H1 (cell line): ENCODE measurements around the gene TMIGD1. TPM values are rescaled to one million over a fixed set of nuclear protein-coding genes. Genes with fewer than 3 reads are reported as not detected.

ENCODE experiments used
- CTCF ChIA-PET: fragments of 300-600 bp; sonication (Branson Sonifier 250); formaldehyde crosslinking; loops from one replicate; lab custom pipeline; 2021; ENCODE audit not compliant: partially characterized antibody; lab: Charles Lee
- POLR2A ChIA-PET: fragments of 300-600 bp; sonication (Branson Sonifier 250); formaldehyde crosslinking; loops from one replicate; lab custom pipeline; 2021; ENCODE audit warnings: inconsistent platforms; ENCODE audit not compliant: partially characterized antibody; lab: Charles Lee
- DNase-seq, 2 experiments: peaks; one replicate each; pipeline versions ENCODE4 v3.0.0 to v3.0.0-alpha.2; 2010 to 2022; ENCODE audit warnings: low spot score in 2 of 2, low read depth in 1 of 2, mixed read lengths in 1 of 2
- FAIRE-seq: peaks from 2 replicates; lab custom pipeline; 2011; peaks lifted over from hg19 to GRCh38; lab: Jason Lieb, UNC
- H2AFZ ChIP-seq: 2 replicates; pipeline ENCODE4 v1.8.1; 2012; ENCODE audit warnings: low read length, inconsistent platforms
- H2AK5ac ChIP-seq: 2 replicates; pipeline ENCODE4 v1.6.1; 2013; ENCODE audit warnings: low read depth, low read length
- H2BK120ac ChIP-seq: replicated peaks from 2 replicates; pipeline ENCODE3; 2013; ENCODE audit warnings: low read depth, low read length, inconsistent platforms
- H2BK12ac ChIP-seq: 2 replicates; pipeline ENCODE4 v1.6.1; 2013; ENCODE audit warnings: low read depth, low read length
- H2BK15ac ChIP-seq: 2 replicates; pipeline ENCODE4 v1.6.1; 2013; ENCODE audit warnings: low read length
- H2BK20ac ChIP-seq: 2 replicates; pipeline ENCODE4 v1.6.1; 2013; ENCODE audit warnings: low read length
- H2BK5ac ChIP-seq: 2 replicates; pipeline ENCODE4 v1.6.1; 2013; ENCODE audit warnings: low read depth, low read length
- H3K14ac ChIP-seq: 2 replicates; pipeline ENCODE4 v1.6.1; 2013; ENCODE audit warnings: inconsistent platforms; ENCODE audit not compliant: insufficient read length
- H3K18ac ChIP-seq: 2 replicates; pipeline ENCODE4 v1.6.1; 2013; ENCODE audit warnings: low read length; ENCODE audit errors: extremely low read depth
- H3K23ac ChIP-seq: 2 replicates; pipeline ENCODE4 v1.6.1; 2013; ENCODE audit warnings: inconsistent platforms; ENCODE audit not compliant: insufficient read length
- H3K23me2 ChIP-seq: 2 replicates; pipeline ENCODE4 v1.6.1; 2013; ENCODE audit warnings: low read depth, low read length
- H3K27ac ChIP-seq: 2 replicates; pipeline ENCODE4 v1.6.1; 2011; ENCODE audit warnings: low read depth, low read length, inconsistent platforms
- H3K27me3 ChIP-seq, 4 experiments: replicated peaks in 1 of 4; 1 replicate in 1 of 4; 2 replicates in 3 of 4; pipeline versions ENCODE4 v1.6.1 to v1.8.1; 2011 to 2013; ENCODE audit warnings: low read length in 3 of 4, mild to moderate bottlenecking in 3 of 4, inconsistent platforms in 2 of 4, mixed read lengths in 2 of 4, moderate library complexity in 1 of 4; ENCODE audit not compliant: control insufficient read depth in 3 of 4, insufficient read depth in 3 of 4; ENCODE audit errors: extremely low read depth in 1 of 4
- H3K36me3 ChIP-seq, 4 experiments: 2 replicates each; pipeline versions ENCODE4 v1.6.1 to v1.8.1; 2011 to 2013; ENCODE audit warnings: mild to moderate bottlenecking in 4 of 4, low read length in 3 of 4, moderate library complexity in 2 of 4, control low read depth in 1 of 4, inconsistent platforms in 1 of 4; ENCODE audit not compliant: insufficient read depth in 4 of 4, control insufficient read depth in 2 of 4
- H3K4ac ChIP-seq: replicated peaks from 2 replicates; pipeline ENCODE3; 2013; ENCODE audit warnings: low read length, low read depth, mixed read lengths, inconsistent platforms; ENCODE audit not compliant: insufficient read length
- H3K4me1 ChIP-seq, 4 experiments: replicated peaks in 1 of 4; 1 replicate in 1 of 4; 2 replicates in 3 of 4; pipeline versions ENCODE4 v1.6.1 to v1.8.1; 2011 to 2013; ENCODE audit warnings: low read length in 3 of 4, inconsistent platforms in 2 of 4, mixed read lengths in 1 of 4; ENCODE audit not compliant: insufficient read depth in 4 of 4, control insufficient read depth in 3 of 4
- H3K4me2 ChIP-seq, 2 experiments: 2 replicates each; pipeline versions ENCODE4 v1.6.1 to v1.8.1; 2011 to 2013; ENCODE audit warnings: low read depth in 2 of 2, low read length in 2 of 2, control low read depth in 1 of 2, inconsistent platforms in 1 of 2, mild to moderate bottlenecking in 1 of 2; ENCODE audit not compliant: insufficient read depth in 1 of 2
- H3K4me3 ChIP-seq, 4 experiments: fragments of 200-600, 300-600 bp in 1 of 4; sonication (generic), shearing (Covaris generic), sonication (Bioruptor Twin) in 1 of 4; 2 replicates each; pipeline versions ENCODE4 v1.5.1 to v1.8.1; 2011 to 2016; ENCODE audit warnings: low read length in 4 of 4, low read depth in 3 of 4, control low read depth in 2 of 4, inconsistent platforms in 2 of 4, mild to moderate bottlenecking in 2 of 4, mixed read lengths in 1 of 4, moderate library complexity in 1 of 4; ENCODE audit not compliant: insufficient read depth in 2 of 4; ENCODE audit errors: extremely low read depth in 1 of 4
- H3K56ac ChIP-seq: replicated peaks from 2 replicates; pipeline ENCODE3; 2013; ENCODE audit warnings: low read depth, mild to moderate bottlenecking, mixed read lengths, low read length, inconsistent platforms; ENCODE audit not compliant: insufficient read length
- H3K79me1 ChIP-seq: 2 replicates; pipeline ENCODE4 v1.6.1; 2013; ENCODE audit warnings: low read depth, low read length, control low read depth
- H3K79me2 ChIP-seq, 2 experiments: 2 replicates each; pipeline versions ENCODE4 v1.6.1 to v1.8.1; 2012 to 2013; ENCODE audit warnings: low read length in 2 of 2, mild to moderate bottlenecking in 2 of 2, inconsistent platforms in 1 of 2; ENCODE audit not compliant: insufficient read depth in 2 of 2, control insufficient read depth in 1 of 2
- H3K9ac ChIP-seq, 4 experiments: replicated peaks in 1 of 4; 1 replicate in 1 of 4; 2 replicates in 3 of 4; pipeline versions ENCODE4 v1.6.1 to v1.8.1; 2011 to 2013; ENCODE audit warnings: low read depth in 3 of 4, low read length in 3 of 4, control low read depth in 2 of 4, mild to moderate bottlenecking in 2 of 4, moderate library complexity in 2 of 4, inconsistent platforms in 1 of 4; ENCODE audit errors: extremely low read depth in 1 of 4
- H3K9me3 ChIP-seq, 2 experiments: 2 replicates each; pipeline versions ENCODE4 v1.6.1 to v1.8.1; 2012 to 2013; ENCODE audit warnings: mild to moderate bottlenecking in 2 of 2, moderate library complexity in 2 of 2, control low read depth in 1 of 2, inconsistent platforms in 1 of 2, low read depth in 1 of 2, low read length in 1 of 2, mixed read lengths in 1 of 2; ENCODE audit not compliant: insufficient read depth in 2 of 2
- H4K20me1 ChIP-seq, 2 experiments: replicated peaks in 1 of 2; 2 replicates each; pipeline versions ENCODE3 to v1.8.1; 2011 to 2013; ENCODE audit warnings: inconsistent platforms in 2 of 2, low read length in 2 of 2, mild to moderate bottlenecking in 1 of 2; ENCODE audit not compliant: insufficient read depth in 2 of 2, control insufficient read depth in 1 of 2
- H4K5ac ChIP-seq: 2 replicates; pipeline ENCODE4 v1.6.1; 2013; ENCODE audit warnings: low read length, low read depth, mixed read lengths, inconsistent platforms; ENCODE audit not compliant: insufficient read length
- H4K8ac ChIP-seq: 2 replicates; pipeline ENCODE4 v1.8.0; 2013; ENCODE audit warnings: mild to moderate bottlenecking, moderate library complexity, low read length, inconsistent platforms; ENCODE audit not compliant: insufficient read depth; ENCODE audit errors: extremely low read depth
- H4K91ac ChIP-seq: replicated peaks from 2 replicates; pipeline ENCODE3; 2013; ENCODE audit warnings: low read length, mixed read lengths, inconsistent platforms; ENCODE audit not compliant: insufficient read length
- CTBP2 ChIP-seq: IDR thresholded peaks from 2 replicates; pipeline ENCODE4 v1.7.0; 2011; ENCODE audit warnings: borderline replicate concordance, mild to moderate bottlenecking, moderate library complexity, mixed read lengths, low read length; ENCODE audit not compliant: insufficient read depth, insufficient read length
- EGR1 ChIP-seq: IDR thresholded peaks from 2 replicates; pipeline ENCODE4 v1.6.1; 2011; ENCODE audit warnings: low read depth, low read length, borderline replicate concordance
- KDM4A ChIP-seq: IDR thresholded peaks from one replicate; pipeline ENCODE4 v1.7.1; 2012; ENCODE audit warnings: low read depth, mild to moderate bottlenecking, moderate library complexity, low read length, inconsistent platforms; ENCODE audit not compliant: severe bottlenecking
- MAX ChIP-seq: IDR thresholded peaks from 2 replicates; pipeline ENCODE4 v1.6.1; 2012; ENCODE audit warnings: inconsistent platforms
- SIN3A ChIP-seq, 2 experiments: IDR thresholded peaks in 1 of 2; conservative IDR thresholded peaks in 1 of 2; 2 replicates each; pipeline ENCODE4 v1.6.1; 2011 to 2012; ENCODE audit warnings: low read length in 2 of 2, improper control_type of control experiment in 1 of 2, low read depth in 1 of 2, mild to moderate bottlenecking in 1 of 2
- WGBS, 2 experiments: shearing (Covaris generic) in 1 of 2; methylation state at CpG; one replicate each; pipeline versions ENCODE4 v1.1.6 to v1.1.7; 2013 to 2015; ENCODE audit warnings: low lambda C conversion rate in 2 of 2, mixed read lengths in 2 of 2, inconsistent platforms in 1 of 2, low coverage in 1 of 2, missing lambda C conversion rate in 1 of 2; ENCODE audit not compliant: insufficient replicate concordance in 2 of 2, insufficient coverage in 1 of 2, insufficient read length in 1 of 2; ENCODE audit errors: extremely low coverage in 1 of 2, missing lambda C conversion rate in 1 of 2; 5-methylcytosine and 5-hydroxymethylcytosine counted together
- polyA plus RNA-seq, 7 experiments: library from polyadenylated mRNA; depleted of rRNA in 3 of 7; stranded (reverse) in 5 of 7; unstranded in 2 of 7; fragments of >200 nt in 5 of 7; fragments of 200-250 nt in 2 of 7; gene quantifications; 1 replicate in 5 of 7; 2 replicates in 1 of 7; 4 replicates in 1 of 7; pipeline versions ENCODE4 v1.2.1 to v1.2.3, GENCODE V29; 2011 to 2013; ENCODE audit warnings: missing spikeins in 2 of 7, mixed read lengths in 2 of 7
- total RNA-seq: library from RNA; stranded (reverse); fragmentation: NEBNext Ultra II Directional; extraction: Animal tissue kit (Norgen Biotek cat#: 25700); gene quantifications from 2 replicates; pipeline ENCODE4 v1.2.1, GENCODE V29; 2021
- TF ChIP-seq, protein P1 (sequence below): IDR thresholded peaks from 2 replicates; pipeline ENCODE4 v1.6.1; 2012; ENCODE audit warnings: inconsistent platforms

The TMIGD1 gene
- total and polyA plus RNA-seq, 2 of the 8 experiments (the other 6 are each of a cell fraction or from before 2014, with no cell fraction given), result not detected

- Histone ChIP-seq H3K4me2 (peak overlapping the region; percentile 89 to 91), H3K23ac (no peak overlapping the region), H4K91ac (no peak overlapping the region), H3K9me3 (no peaks in the 10 kb centered on the region), H3K23me2 (peaks cover 6% of the 10 kb centered on the region; the same call in 1 of the 2 replicates), H3K79me2 (peaks cover 0 to 12% of the 10 kb centered on the region in 2 experiments; a peak in 2 of 4 replicates), H2BK120ac (no peak overlapping the region), H3K79me1 (peaks cover 3% of the 10 kb centered on the region), H3K14ac (no peak overlapping the region), H3K36me3 (peaks cover 0 to 32% (median 10%) of the 10 kb centered on the region in 4 experiments; a peak in 5 of 8 replicates), H2BK5ac (no peak overlapping the region), H4K20me1 (no peaks in the 10 kb centered on the region), H4K8ac (no peak overlapping the region), H2BK15ac (no peak overlapping the region), H3K9ac (peak overlapping the region; percentile 1 to 75 (median 56); a peak in 6 of 7 replicates), H3K4me1 (peaks cover 0 to 5% (median 2%) of the 10 kb centered on the region in 4 experiments; a peak in 3 of 7 replicates), H3K18ac (no peak overlapping the region; the same call in 1 of the 2 replicates), H4K5ac (no peak overlapping the region), H2BK20ac (no peak overlapping the region), H3K27ac (no peak overlapping the region), H2AFZ (peak overlapping the region; percentile 60), H3K4ac (no peak overlapping the region), H2AK5ac (no peak overlapping the region), H3K27me3 (peaks cover 0 to 2% (median 0%) of the 10 kb centered on the region in 4 experiments; a peak in 2 of 7 replicates), H3K4me3 (peak overlapping the region; percentile 74 to 97 (median 86)), H2BK12ac (no peak overlapping the region), H3K56ac (no peak overlapping the region)
- DNase-seq (no peak), FAIRE-seq (no peak)
- TF ChIP-seq SIN3A (conservative IDR thresholded peaks at IDR 0.05 in 1 of 2, IDR thresholded peaks at IDR 0.05 in 1 of 2; ENCODE audit: low read depth in 1 of 2, low read length in 2 of 2) (peak in 1 of 2 experiments; percentile 50; a peak in 1 of 4 replicates), CTBP2 (peak; percentile 35), MAX (peak; percentile 67), EGR1 (no peak), KDM4A (peak; percentile 66)
- TF ChIP-seq, protein P1, sequence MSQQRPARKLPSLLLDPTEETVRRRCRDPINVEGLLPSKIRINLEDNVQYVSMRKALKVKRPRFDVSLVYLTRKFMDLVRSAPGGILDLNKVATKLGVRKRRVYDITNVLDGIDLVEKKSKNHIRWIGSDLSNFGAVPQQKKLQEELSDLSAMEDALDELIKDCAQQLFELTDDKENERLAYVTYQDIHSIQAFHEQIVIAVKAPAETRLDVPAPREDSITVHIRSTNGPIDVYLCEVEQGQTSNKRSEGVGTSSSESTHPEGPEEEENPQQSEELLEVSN, result peak; percentile 63
- ChIA-PET POLR2A (interaction anchor here (0.8 to 2.0 kb wide), 7 partner anchors 13 to 186 kb away, joined by 3 to 9 read pairs (median 4); partner anchors contain the start of genes GOSR1 and NSRP1), CTCF (interaction anchor here (0.9 to 1.9 kb wide), 5 partner anchors 8 to 166 kb away, joined by 3 to 5 read pairs (median 4); no protein-coding TSS in a partner anchor)
- WGBS, 2 experiments, result 16% methylated on average over 22 of the region's 22 CpGs; no CpG with 5 or more reads in 1 of the 2 experiments
Observed at GRCh38 chr17:30290696-30291542, 42.9 kb downstream of the TMIGD1 start.
